Esophagus muscularis mucosa (tissue), 4 donors: ENCODE data around the gene EEPD1. TPM values are rescaled to one million over a fixed set of nuclear protein-coding genes. Genes with fewer than 3 reads are reported as not detected.

Experiments
- DNase-seq: peaks from one replicate; pipeline ENCODE4 v3.0.0-alpha.2; 2017; ENCODE audit errors: extremely low spot score
- H3K27ac ChIP-seq, 4 donors: fragments of 200-600 bp; sonication (generic); replicated peaks in 1 of 4; 1 replicate in 3 of 4; 2 replicates in 1 of 4; pipeline ENCODE4 v1.5.1; 2016 to 2019; ENCODE audit warnings: mild to moderate bottlenecking in 1 of 4
- H3K27me3 ChIP-seq, 4 donors: fragments of 200-600 bp; sonication (generic); one replicate each; pipeline versions ENCODE4 v1.5.1 to v1.6.0; 2016 to 2019
- H3K36me3 ChIP-seq, 4 donors: fragments of 200-600 bp; sonication (generic); one replicate each; pipeline ENCODE4 v1.5.1; 2016 to 2019
- H3K4me1 ChIP-seq, 4 donors: fragments of 200-600 bp; sonication (generic); one replicate each; pipeline ENCODE4 v1.5.1; 2016 to 2019
- H3K4me3 ChIP-seq, 4 donors: fragments of 200-600 bp; sonication (generic); 1 replicate in 2 of 4; 2 replicates in 2 of 4; pipeline ENCODE4 v1.5.1; 2016 to 2019; ENCODE audit warnings: mild to moderate bottlenecking in 4 of 4, moderate library complexity in 1 of 4
- H3K9me3 ChIP-seq, 4 donors: fragments of 200-600 bp; sonication (generic); 1 replicate in 3 of 4; 2 replicates in 1 of 4; pipeline ENCODE4 v1.5.1; 2016 to 2019
- CTCF ChIP-seq, 3 experiments: fragments of 200-600 bp in 2 of 3; fragments of 450-650 bp in 1 of 3; sonication (generic) in 2 of 3; IDR thresholded peaks; one replicate each; pipeline ENCODE4 v1.5.1; 2017 to 2019; ENCODE audit warnings: antibody characterized with exemption in 3 of 3, mild to moderate bottlenecking in 2 of 3, moderate library complexity in 1 of 3
- EP300 ChIP-seq: sonication (generic); formaldehyde crosslinking; IDR thresholded peaks from one replicate; pipeline ENCODE4 v1.6.1; 2017; ENCODE audit warnings: antibody characterized with exemption
- POLR2A ChIP-seq: fragments of 450-650 bp; IDR thresholded peaks from one replicate; pipeline ENCODE4 v1.6.1; 2017; ENCODE audit warnings: antibody characterized with exemption, moderate library complexity, mild to moderate bottlenecking, low read depth
- POLR2AphosphoS5 ChIP-seq, 2 donors: sonication (generic); formaldehyde crosslinking; IDR thresholded peaks; one replicate each; pipeline ENCODE4 v1.6.1; 2017; ENCODE audit warnings: antibody characterized with exemption in 2 of 2
- WGBS: methylation state at CpG from one replicate; pipeline ENCODE4 v1.1.5; 2018; 5-methylcytosine and 5-hydroxymethylcytosine counted together
- intact Hi-C: fragments of 100-400 bp; cut with DNase I; formaldehyde crosslinking; loops from one replicate; pipeline ENCODE4 v1.15.1; 2023
- total RNA-seq, 4 donors: library from RNA; depleted of rRNA; stranded (reverse); fragments of >200 nt; gene quantifications; one replicate each; pipeline versions ENCODE4 v1.1.0 to v1.2.1, GENCODE V29; 2016

EEPD1 gene
- total RNA-seq, 4 donors from 2014 or later, result 18.7 to 27.9 (median 26.6) TPM

GRCh38 chr7:36272567-36273269 lies 119.7 kb downstream of the EEPD1 start:
- no peaks in the 10 kb centered on the region for H3K9me3 ChIP-seq
- H3K27ac ChIP-seq, result peak overlapping the region in 1 of 4 donors; percentile 4
- H3K36me3 ChIP-seq, result no peaks in the 10 kb centered on the region
- WGBS, result 83% methylated on average over 15 of the region's 15 CpGs
- H3K4me3 ChIP-seq, result no peak overlapping the region
- peak; percentile 88 for DNase-seq
- TF ChIP-seq EP300 (no peak), POLR2AphosphoS5 (IDR thresholded peaks at IDR 0.05) (no peak), POLR2A (no peak), CTCF (IDR thresholded peaks at IDR 0.05) (no peak)
- H3K4me1 ChIP-seq, result peaks cover 5 to 46% (median 41%) of the 10 kb centered on the region in 4 donors
- intact Hi-C loops, result no loop called here
- H3K27me3 ChIP-seq, result no peaks in the 10 kb centered on the region

DNA sequence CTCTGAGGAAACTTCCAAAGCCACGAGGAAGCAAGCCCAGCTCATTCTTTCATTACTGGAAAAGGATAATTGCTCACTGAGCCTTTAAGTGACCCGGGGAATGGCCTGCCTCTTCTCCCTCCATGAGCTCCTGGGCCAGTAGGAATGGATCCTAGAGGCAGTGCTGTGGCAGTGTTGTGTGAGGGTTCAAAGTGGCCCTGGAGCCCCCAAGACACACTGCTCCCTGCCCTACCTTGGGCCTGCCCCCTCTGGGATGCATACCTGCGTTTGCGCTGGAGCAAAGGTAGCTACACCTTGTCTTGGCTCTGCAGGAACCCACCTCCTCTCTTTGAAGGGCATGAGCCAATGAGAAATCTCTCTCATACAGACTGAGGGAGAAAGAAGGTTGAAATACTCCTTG lies 120.8 kb downstream of the EEPD1 start:
- 64% methylated on average over 4 of the region's 4 CpGs for WGBS
- peak; percentile 91 for DNase-seq
- intact Hi-C loops, result no loop called here
- Histone ChIP-seq H3K27ac (peak overlapping the region in 1 of 4 donors; percentile 4), H3K27me3 (no peaks in the 10 kb centered on the region), H3K36me3 (no peaks in the 10 kb centered on the region), H3K4me1 (peaks cover 16 to 57% (median 53%) of the 10 kb centered on the region in 4 donors), H3K9me3 (no peaks in the 10 kb centered on the region), H3K4me3 (no peak overlapping the region)
- TF ChIP-seq POLR2AphosphoS5 (IDR thresholded peaks at IDR 0.05) (no peak), POLR2A (no peak), CTCF (IDR thresholded peaks at IDR 0.05) (no peak), EP300 (no peak)

DNA sequence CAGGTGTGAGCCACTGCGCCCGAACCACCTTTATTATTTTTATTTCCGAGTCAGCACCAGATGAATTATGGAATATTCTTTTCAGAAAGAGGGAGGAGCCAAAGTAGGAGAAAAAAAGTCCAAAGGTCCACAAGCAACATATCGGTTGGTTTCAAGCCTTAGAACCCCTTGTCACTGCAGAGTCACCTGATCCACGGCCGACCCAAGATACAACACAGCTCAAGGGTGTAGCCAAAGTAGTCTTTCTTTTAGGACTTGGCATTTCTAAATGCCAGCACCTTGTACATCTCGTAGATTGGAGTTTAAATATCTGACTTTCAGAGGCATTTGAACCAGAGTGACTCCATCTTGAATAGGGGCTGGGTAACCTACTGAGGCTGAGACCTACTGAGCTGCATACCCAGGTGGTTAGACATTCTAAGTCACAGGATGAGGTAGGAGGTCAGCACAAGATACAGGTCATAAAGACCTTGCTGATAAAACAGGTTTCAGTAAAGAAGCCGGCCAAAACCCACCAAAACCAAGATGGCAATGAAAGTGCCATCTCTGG lies 122.8 kb downstream of the EEPD1 start:
- H3K27me3 ChIP-seq, result no peaks in the 10 kb centered on the region
- H3K36me3 ChIP-seq, result no peaks in the 10 kb centered on the region
- no peaks in the 10 kb centered on the region for H3K9me3 ChIP-seq
- TF ChIP-seq EP300, result no peak
- no peak for TF ChIP-seq POLR2A
- TF ChIP-seq CTCF (IDR thresholded peaks at IDR 0.05), result no peak
- TF ChIP-seq POLR2AphosphoS5 (IDR thresholded peaks at IDR 0.05), result no peak
- DNase-seq, result peak; percentile 72
- no peak overlapping the region for H3K4me3 ChIP-seq
- H3K27ac ChIP-seq, result no peak overlapping the region
- peaks cover 34 to 77% (median 72%) of the 10 kb centered on the region in 4 donors for H3K4me1 ChIP-seq
- 98% methylated on average over 8 of the region's 8 CpGs for WGBS
- intact Hi-C loops, result no loop called here

DNA sequence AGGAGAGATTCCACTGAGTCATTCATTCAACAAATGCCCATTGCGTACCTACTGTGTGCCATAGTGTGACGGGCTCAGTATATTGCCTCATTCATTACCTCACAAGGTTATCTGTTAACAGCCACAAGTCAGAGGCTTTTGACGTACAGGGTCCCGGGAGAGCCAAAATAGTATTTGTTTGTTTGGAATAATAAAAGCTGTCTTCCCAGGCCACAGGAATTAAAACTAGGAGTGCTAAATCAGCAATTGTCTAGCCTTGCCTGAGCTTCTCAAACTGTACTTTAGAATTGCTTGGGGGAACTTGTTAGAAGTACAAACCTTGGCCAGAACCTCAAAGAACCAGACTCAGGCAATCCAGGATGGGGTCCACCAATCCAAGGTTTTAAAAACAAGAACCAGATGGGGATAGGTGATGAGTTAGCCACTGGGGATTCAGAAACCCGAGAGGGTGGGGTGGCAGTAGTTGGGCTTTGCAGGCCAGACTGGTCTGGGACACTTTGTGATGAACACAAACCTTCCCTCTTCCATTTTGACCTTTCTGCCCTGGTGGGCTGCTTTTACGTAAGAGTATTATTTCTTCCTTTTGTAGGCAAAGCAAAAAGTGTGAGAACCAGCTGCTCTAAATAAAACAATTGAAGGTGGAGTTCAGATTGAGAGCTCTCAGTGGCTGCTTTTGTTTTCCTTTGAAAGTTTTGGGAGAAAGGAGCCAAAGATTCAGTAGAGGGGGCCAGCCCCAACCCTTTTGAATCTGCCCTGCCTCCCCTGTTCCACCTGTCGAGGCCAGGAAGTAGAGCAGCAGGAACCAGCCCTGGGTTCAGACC lies 123.6 kb downstream of the EEPD1 start:
- no peaks in the 10 kb centered on the region for H3K36me3 ChIP-seq
- no peak for TF ChIP-seq EP300
- TF ChIP-seq POLR2A, result no peak
- TF ChIP-seq CTCF (IDR thresholded peaks at IDR 0.05), result no peak
- no peak for TF ChIP-seq POLR2AphosphoS5 (IDR thresholded peaks at IDR 0.05)
- no peaks in the 10 kb centered on the region for H3K27me3 ChIP-seq
- peak; percentile 85 for DNase-seq
- peak overlapping the region in 1 of 4 donors; percentile 10 for H3K27ac ChIP-seq
- peaks cover 42 to 85% (median 81%) of the 10 kb centered on the region in 4 donors for H3K4me1 ChIP-seq
- no peaks in the 10 kb centered on the region for H3K9me3 ChIP-seq
- H3K4me3 ChIP-seq, result no peak overlapping the region
- WGBS, result 84% methylated on average over 7 of the region's 7 CpGs
- intact Hi-C loops, result no loop called here
